Measurements from ENCODE around the gene ABLIM2. TPM values are rescaled to one million over a fixed set of nuclear protein-coding genes. Genes with fewer than 3 reads are reported as not detected.
"Not testable (repeated sequence)": the region's sequence is repeated elsewhere in the genome, so short reads cannot be mapped to it uniquely, and the experiment has no call there.

ABLIM2 gene
- total RNA-seq, 2 experiments from 2014 or later: 0.58 to 0.64 TPM

DNA sequence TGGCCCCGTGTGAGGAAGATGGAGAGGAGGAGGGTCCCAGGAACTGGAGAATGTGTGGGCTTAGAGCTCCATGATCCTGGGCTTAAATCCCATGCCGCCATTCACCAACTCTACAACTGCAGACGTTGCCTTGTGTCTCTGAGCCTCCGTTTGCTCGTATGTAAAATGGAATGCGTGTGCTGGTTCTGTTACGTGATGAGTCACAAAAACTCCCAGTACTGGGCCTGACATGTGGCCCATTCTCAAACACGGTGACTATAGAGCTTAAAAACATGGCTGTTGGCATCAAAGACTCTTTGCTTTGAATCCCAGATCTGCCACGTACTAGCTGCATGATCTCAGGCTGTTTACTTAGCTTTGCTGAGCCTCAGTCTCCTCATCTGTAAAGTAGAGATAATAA is 206.0 kb downstream of the ABLIM2 start:
- no peak for ATAC-seq
- DNase-seq: no peak
- H3K36me3 Mint-ChIP-seq (ENCODE audit: low read depth): no peaks in the 10 kb centered on the region
- intact Hi-C loops (cut with DNase I, micrococcal nuclease): no loop called here
- no peak overlapping the region for H3K4me3 Mint-ChIP-seq
- ChIA-PET POLR2A (no interaction called here), CTCF (interaction anchor here (0.7 to 0.8 kb wide), 2 partner anchors 36 to 50 kb away, joined by 3 read pairs; no protein-coding TSS in a partner anchor)
- H3K27me3 Mint-ChIP-seq: peaks cover 5% of the 10 kb centered on the region
- H3K4me1 Mint-ChIP-seq: peaks cover 10% of the 10 kb centered on the region
- no peak overlapping the region for H3K27ac Mint-ChIP-seq
- H3K9me3 Mint-ChIP-seq (ENCODE audit: low read depth): peaks cover 6% of the 10 kb centered on the region

DNA sequence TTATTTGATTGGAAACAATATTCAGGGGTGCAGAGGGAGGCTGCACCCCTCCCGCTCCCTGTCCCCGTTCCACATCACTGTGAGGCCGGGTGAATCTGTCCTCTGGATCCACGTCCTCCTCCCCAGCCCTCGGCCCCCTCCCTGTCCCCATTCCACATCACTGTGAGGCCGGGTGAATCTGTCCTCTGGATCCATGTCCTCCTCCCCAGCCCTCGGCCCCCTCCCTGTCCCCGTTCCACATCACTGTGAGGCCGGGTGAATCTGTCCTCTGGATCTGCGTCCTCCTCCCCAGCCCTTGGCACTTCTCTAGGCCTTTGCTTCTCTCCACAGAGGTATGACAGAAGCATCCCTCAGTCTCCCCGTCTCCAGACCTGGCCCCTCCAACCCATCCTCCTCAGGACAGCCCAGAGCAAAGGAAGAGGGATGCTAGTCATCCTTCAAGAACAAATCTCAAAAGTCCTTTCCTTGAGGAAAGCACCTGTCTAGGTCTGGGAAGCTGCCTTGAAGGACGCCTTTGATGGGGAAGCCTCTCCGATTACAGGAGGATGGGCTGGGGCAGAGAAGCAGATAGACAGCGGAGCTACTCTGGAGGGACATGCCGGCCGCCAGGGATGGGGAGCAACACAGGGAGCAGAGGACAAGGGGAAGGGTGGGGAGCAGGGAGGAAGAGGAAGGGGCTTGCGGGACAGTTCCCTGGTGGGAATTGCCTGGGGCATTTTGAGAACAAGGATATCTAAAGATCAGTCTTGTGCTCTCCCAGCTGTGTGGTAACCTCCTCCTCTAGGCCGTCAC is 208.1 kb downstream of the ABLIM2 start:
- ChIA-PET POLR2A (no interaction called here), CTCF (no interaction called here)
- H3K36me3 Mint-ChIP-seq (ENCODE audit: low read depth): no peaks in the 10 kb centered on the region
- H3K4me1 Mint-ChIP-seq: peaks cover 10% of the 10 kb centered on the region
- DNase-seq (no peak), ATAC-seq (no peak)
- no peak overlapping the region for H3K27ac Mint-ChIP-seq
- peaks cover 6% of the 10 kb centered on the region for H3K9me3 Mint-ChIP-seq (ENCODE audit: low read depth)
- no peak overlapping the region for H3K4me3 Mint-ChIP-seq
- peaks cover 5% of the 10 kb centered on the region for H3K27me3 Mint-ChIP-seq
- intact Hi-C loops (cut with DNase I, micrococcal nuclease): no loop called here

DNA sequence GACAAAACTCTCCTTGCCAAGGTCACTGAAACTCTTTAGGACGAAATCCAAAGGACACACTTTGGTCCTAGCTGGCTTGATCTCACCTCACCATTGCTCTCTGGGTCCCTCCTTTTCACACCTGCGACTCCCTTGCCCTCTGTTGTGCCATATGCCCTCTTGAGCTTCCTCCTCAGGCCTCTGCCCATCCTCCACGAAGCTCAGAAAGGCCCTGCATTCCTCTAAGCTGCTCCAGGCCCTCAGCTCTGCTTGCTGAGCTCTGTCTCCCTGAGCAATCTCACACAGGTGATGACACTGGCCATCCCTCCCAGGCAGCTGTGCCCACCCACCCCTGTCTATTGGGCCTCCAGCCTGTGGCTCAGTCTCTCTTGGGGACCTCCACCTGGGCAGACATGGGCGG is 208.9 kb downstream of the ABLIM2 start:
- ChIA-PET CTCF (interaction anchor here (0.8 kb wide), 1 partner anchor 38 kb away, joined by 5 read pairs; no protein-coding TSS in a partner anchor), POLR2A (no interaction called here)
- Mint-ChIP-seq H3K27ac (no peak overlapping the region), H3K36me3 (ENCODE audit: low read depth) (no peaks in the 10 kb centered on the region), H3K9me3 (ENCODE audit: low read depth) (peaks cover 6% of the 10 kb centered on the region), H3K4me1 (peaks cover 10% of the 10 kb centered on the region), H3K4me3 (no peak overlapping the region), H3K27me3 (peaks cover 5% of the 10 kb centered on the region)
- intact Hi-C loops (cut with DNase I, micrococcal nuclease): no loop called here
- DNase-seq (no peak), ATAC-seq (no peak)

DNA sequence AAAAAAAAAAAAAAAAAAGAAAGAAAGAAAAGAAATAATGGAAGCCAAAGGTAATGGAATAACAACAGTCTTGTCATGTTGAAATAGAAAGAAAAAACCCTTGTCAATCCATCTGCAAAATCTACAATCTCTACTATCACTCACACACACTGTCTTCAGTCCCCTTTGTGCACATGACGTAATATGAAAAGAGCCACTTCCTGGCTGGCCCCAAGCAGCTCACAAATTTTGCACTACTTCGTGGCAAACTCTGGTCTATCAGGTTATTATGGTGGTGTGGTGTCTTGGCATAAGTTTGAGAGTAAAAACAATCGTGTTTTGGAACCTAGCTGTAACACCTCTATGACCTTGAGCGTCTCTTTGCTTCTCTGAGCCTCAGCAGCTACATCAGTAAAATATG is 210.7 kb downstream of the ABLIM2 start:
- intact Hi-C loops (cut with DNase I, micrococcal nuclease): loop anchor here in 1 of 2 experiments (1.0 kb wide), 1 partner anchor 12 kb away; no protein-coding TSS in a partner anchor
- ATAC-seq: peak; percentile 91
- Mint-ChIP-seq H3K4me3 (no peak overlapping the region), H3K36me3 (ENCODE audit: low read depth) (no peaks in the 10 kb centered on the region), H3K4me1 (peaks cover 10% of the 10 kb centered on the region), H3K27me3 (peaks cover 5% of the 10 kb centered on the region), H3K27ac (peak overlapping the region; percentile 59), H3K9me3 (ENCODE audit: low read depth) (peaks cover 6% of the 10 kb centered on the region)
- DNase-seq: peak; percentile 46
- ChIA-PET POLR2A (interaction anchor here (1.2 kb wide), 1 partner anchor 10 kb away, joined by 4 read pairs; no protein-coding TSS in a partner anchor), CTCF (interaction anchor here (1.0 kb wide), 1 partner anchor 12 kb away, joined by 3 read pairs; no protein-coding TSS in a partner anchor)

DNA sequence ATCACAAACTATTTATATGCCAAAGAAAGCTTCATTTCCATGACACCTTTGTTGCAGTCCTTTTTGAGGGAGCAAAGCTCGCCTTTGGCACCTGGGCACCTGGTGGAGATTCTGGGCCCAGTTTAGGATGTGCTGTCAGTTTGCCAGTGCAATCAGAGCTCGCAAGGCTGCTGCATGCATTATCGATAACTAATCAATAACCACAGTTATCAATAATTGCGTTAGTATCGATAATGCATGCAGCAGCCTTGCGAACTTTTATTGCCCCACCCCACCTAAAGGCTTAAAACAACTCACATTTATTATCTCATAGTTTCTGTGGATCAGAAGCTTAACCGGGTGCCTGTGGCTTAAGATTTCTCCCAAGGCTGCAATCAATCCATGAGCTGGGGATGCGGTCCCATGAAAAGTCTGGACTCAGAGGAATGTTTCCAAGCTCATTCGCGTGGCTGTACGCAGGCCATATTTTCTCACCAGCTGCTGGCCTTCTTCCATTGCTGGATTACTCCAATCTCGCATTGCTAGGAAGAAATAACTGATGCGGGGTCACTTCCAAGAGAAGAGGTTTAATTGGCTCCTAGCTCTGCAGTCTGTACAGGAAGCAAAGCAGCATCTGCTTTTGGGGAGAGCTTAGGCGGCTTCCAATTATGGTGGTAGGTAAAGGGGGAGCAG is 212.8 kb downstream of the ABLIM2 start:
- H3K4me1 Mint-ChIP-seq: peaks cover 10% of the 10 kb centered on the region
- ChIA-PET CTCF (interaction anchor here (0.9 to 1.3 kb wide), 2 partner anchors 41 to 135 kb away, joined by 3 read pairs; no protein-coding TSS in a partner anchor), POLR2A (no interaction called here)
- peaks cover 5% of the 10 kb centered on the region for H3K27me3 Mint-ChIP-seq
- no peaks in the 10 kb centered on the region for H3K36me3 Mint-ChIP-seq (ENCODE audit: low read depth)
- no peak for ATAC-seq
- H3K27ac Mint-ChIP-seq: no peak overlapping the region
- intact Hi-C loops (cut with DNase I, micrococcal nuclease): no loop called here
- H3K9me3 Mint-ChIP-seq (ENCODE audit: low read depth): peaks cover 3% of the 10 kb centered on the region
- no peak overlapping the region for H3K4me3 Mint-ChIP-seq
- DNase-seq: no peak

DNA sequence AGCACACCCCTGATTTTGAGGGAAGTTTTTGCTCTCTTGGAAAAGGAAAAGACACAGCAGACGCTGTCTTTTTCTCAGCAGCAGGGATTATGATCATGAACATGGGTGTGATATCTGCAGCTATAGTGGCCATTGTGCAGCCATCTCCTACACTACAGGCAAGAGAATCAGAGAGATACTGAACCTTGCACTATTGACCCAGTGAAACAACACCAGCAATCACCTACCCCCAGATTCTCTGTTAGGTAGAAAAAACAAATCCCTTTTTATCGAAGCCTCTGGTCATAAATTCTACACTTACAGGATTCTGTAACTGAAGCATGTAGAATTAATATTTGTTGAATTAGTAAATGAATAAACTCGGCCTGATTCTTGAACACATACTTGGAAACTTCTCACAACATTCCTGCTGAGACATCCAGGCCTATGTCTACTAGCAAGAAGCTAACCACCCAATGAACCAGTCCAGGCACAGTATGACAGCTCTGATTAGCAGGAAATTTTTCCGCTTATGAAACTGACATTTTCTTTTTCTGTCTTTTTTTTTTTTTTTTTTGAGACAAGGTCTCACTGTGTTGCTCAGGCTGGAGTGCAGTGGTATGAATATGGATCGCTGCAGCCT is 213.9 kb downstream of the ABLIM2 start:
- POLR2A ChIA-PET: no interaction called here

DNA sequence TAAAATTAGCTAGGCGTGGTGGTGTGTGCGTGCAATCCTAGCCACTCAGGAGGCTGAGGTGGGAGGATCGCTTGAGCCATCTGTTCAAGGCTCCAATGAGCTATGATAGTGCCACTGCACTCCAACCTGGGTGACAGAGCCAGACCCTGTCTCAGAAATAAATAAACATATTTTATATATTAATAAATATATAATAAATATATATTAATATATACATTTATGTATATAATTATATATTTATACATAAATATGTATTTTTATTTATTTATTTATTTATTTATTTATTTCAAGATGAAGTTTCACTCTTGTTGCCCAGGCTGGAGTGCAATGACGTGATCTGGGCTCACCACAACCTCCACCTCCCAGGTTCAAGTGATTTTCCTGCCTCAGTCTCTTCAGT is 214.9 kb downstream of the ABLIM2 start:
- H3K4me3 Mint-ChIP-seq; H3K9me3 Mint-ChIP-seq (ENCODE audit: low read depth); H3K27me3 Mint-ChIP-seq; H3K36me3 Mint-ChIP-seq (ENCODE audit: low read depth); ATAC-seq; intact Hi-C loops (cut with DNase I, micrococcal nuclease); H3K4me1 Mint-ChIP-seq; H3K27ac Mint-ChIP-seq; CTCF ChIA-PET; DNase-seq; POLR2A ChIA-PET: not testable (repeated sequence)

More for the DNA sequence above, 213.9 kb downstream of the ABLIM2 start:
- no peaks in the 10 kb centered on the region for H3K36me3 Mint-ChIP-seq (ENCODE audit: low read depth)
- CTCF ChIA-PET: interaction anchor here (0.9 kb wide), 1 partner anchor 134 kb away, joined by 3 read pairs; no protein-coding TSS in a partner anchor
- H3K4me3 Mint-ChIP-seq: no peak overlapping the region
- DNase-seq: no peak
- H3K27me3 Mint-ChIP-seq: peaks cover 4% of the 10 kb centered on the region
- peaks cover 13% of the 10 kb centered on the region for H3K4me1 Mint-ChIP-seq
- H3K9me3 Mint-ChIP-seq (ENCODE audit: low read depth): no peaks in the 10 kb centered on the region
- H3K27ac Mint-ChIP-seq: no peak overlapping the region
- intact Hi-C loops (cut with DNase I, micrococcal nuclease): no loop called here
- ATAC-seq: no peak

DNA sequence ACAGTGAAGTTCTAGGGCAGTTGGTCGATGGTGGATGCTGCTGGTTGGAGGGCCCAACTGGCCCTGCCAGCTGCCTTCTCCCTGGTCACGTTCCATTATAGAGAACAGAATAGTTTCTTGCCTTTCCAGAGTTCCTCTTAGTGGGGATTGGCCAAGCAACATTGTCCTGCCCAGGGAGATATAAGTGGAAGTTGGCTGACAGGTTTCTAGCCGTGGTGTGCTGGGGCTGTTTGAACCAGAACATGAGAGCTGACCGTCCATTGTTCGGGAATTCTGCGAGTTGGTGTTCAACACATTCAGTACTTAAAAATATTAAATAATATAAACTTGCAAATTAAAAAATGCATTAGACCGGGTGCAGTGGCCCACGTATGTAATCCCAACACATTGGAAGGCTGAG is 215.4 kb downstream of the ABLIM2 start:
- ATAC-seq (no peak), DNase-seq (no peak)
- no peaks in the 10 kb centered on the region for H3K36me3 Mint-ChIP-seq (ENCODE audit: low read depth)
- ChIA-PET POLR2A (no interaction called here), CTCF (interaction anchor here (0.8 to 1.1 kb wide), 2 partner anchors 20 to 139 kb away, joined by 3 read pairs; no protein-coding TSS in a partner anchor)
- no peaks in the 10 kb centered on the region for H3K9me3 Mint-ChIP-seq (ENCODE audit: low read depth)
- intact Hi-C loops (cut with DNase I, micrococcal nuclease): no loop called here
- peaks cover 5% of the 10 kb centered on the region for H3K27me3 Mint-ChIP-seq
- H3K27ac Mint-ChIP-seq: no peak overlapping the region
- peaks cover 10% of the 10 kb centered on the region for H3K4me1 Mint-ChIP-seq
- no peak overlapping the region for H3K4me3 Mint-ChIP-seq

DNA sequence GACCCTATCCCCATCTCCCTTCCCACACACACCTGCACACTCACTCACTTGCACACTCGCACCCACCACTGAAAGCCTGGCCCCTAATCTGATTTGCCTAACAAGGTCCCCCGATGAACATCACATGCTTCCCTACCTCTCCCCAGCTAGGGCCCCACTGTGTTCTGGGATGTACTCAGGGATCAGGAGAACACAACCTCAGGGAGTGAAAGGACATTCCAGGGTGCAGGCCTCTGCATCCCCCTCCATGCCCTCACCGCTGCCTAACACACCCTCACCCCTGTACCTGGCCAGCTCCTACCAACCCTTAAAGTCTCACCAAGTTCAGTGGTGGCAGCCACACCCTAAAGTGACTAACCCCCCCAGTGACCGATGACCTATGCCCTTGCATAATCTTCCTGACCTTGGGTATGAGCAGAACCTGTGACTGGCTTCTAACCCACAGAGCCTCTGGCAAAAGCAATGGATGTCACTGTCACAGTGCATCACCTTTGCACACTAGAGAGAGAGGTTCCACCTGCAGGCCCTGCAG is 216.6 kb downstream of the ABLIM2 start:
- Mint-ChIP-seq H3K27me3 (peaks cover 6% of the 10 kb centered on the region), H3K36me3 (ENCODE audit: low read depth) (no peaks in the 10 kb centered on the region), H3K9me3 (ENCODE audit: low read depth) (no peaks in the 10 kb centered on the region), H3K27ac (no peak overlapping the region), H3K4me3 (no peak overlapping the region), H3K4me1 (peaks cover 14% of the 10 kb centered on the region)
- CTCF ChIA-PET: interaction anchor here (1.3 kb wide), 1 partner anchor 140 kb away, joined by 3 read pairs; no protein-coding TSS in a partner anchor
- intact Hi-C loops (cut with DNase I, micrococcal nuclease): no loop called here
- POLR2A ChIA-PET: no interaction called here
- no peak for DNase-seq
- no peak for ATAC-seq

DNA sequence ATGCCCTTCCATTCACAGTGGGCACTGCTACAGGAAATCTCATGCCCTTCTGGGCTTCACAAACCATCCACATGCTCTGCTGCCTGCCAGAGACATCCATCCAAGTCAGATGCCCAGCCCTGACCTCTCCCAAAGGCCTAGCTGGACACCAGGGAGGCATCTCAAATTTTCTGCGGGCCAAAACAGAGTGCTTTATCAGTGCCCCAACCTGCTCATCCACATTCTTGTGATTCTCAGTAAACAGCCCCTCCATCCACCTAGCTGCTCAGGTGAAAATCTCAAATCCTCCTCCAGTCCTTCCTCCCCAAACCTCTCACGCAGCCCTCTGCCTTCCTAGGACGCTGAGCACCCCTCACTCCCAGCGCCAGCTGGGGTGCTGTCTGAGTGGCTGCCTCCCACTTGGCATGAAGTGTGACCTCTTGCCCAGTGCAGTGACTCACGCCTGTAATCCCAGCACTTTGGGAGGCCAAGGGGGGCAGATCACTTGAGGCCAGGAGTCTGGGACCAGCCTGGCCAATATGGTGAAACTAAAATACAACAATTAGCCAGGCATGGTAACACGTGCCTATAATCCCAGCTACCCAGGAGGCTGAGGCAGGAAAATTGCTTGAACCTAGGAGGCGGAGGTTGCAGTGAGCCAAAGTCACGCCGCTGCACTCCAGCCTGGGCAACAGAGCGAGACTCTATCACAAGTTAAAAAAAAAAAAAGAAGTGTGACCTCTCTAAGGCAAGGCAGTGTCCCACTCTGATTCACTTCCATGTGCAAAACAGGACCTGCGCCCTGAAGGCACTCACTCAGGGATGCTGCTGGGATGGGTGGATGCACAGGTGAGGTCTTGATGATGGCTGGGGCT is 217.3 kb downstream of the ABLIM2 start:
- DNase-seq (no peak), ATAC-seq (no peak)
- Mint-ChIP-seq H3K36me3 (ENCODE audit: low read depth) (no peaks in the 10 kb centered on the region), H3K4me3 (peak overlapping the region; percentile 44), H3K4me1 (peaks cover 17% of the 10 kb centered on the region), H3K27ac (no peak overlapping the region), H3K9me3 (ENCODE audit: low read depth) (no peaks in the 10 kb centered on the region), H3K27me3 (peaks cover 4% of the 10 kb centered on the region)
- intact Hi-C loops (cut with DNase I, micrococcal nuclease): no loop called here
- POLR2A ChIA-PET: no interaction called here
- CTCF ChIA-PET: interaction anchor here (1.3 to 2.1 kb wide), 2 partner anchors 139 to 180 kb away, joined by 3 to 9 read pairs; no protein-coding TSS in a partner anchor

Measured in activated CD4-positive, alpha-beta T cell treated with anti-CD3 and anti-CD28 coated beads for 36 hours (primary cell).